HG03139 (cell line): ENCODE results near the gene F7.

Source experiments
- ATAC-seq: cut with Tn5 transposase; IDR thresholded peaks from one replicate; pipeline ENCODE4 v1.9.1; 2021; ENCODE audit not compliant: unreplicated experiment

F7 gene

GRCh38 chr13:113129921-113130750 is 24.5 kb downstream of the F7 start:
- no peak for ATAC-seq

GRCh38 chr13:113135281-113135760 is 29.7 kb downstream of the F7 start:
- no peak for ATAC-seq

- ATAC-seq, result no peak
Observed at GRCh38 chr13:113137691-113138298, 32.2 kb downstream of the F7 start.

- no peak for ATAC-seq
Observed at GRCh38 chr13:113138792-113139551, 33.4 kb downstream of the F7 start.

- no peak for ATAC-seq
Observed at GRCh38 chr13:113139577-113139976, 34.0 kb downstream of the F7 start.

GRCh38 chr13:113140677-113141600 is 35.3 kb downstream of the F7 start:
- ATAC-seq, result no peak

- no peak for ATAC-seq
Observed at GRCh38 chr13:113141601-113141970, 36.0 kb downstream of the F7 start.

- no peak for ATAC-seq
Observed at GRCh38 chr13:113142876-113143275, 37.3 kb downstream of the F7 start.

- no peak for ATAC-seq
Observed at GRCh38 chr13:113143466-113144254, 38.1 kb downstream of the F7 start.

GRCh38 chr13:113144255-113144629 is 38.7 kb downstream of the F7 start:
- ATAC-seq, result no peak

GRCh38 chr13:113145496-113145895 is 39.9 kb downstream of the F7 start:
- ATAC-seq, result no peak

GRCh38 chr13:113145911-113146598 is 40.5 kb downstream of the F7 start:
- ATAC-seq, result no peak

GRCh38 chr13:113146750-113147149 is 41.2 kb downstream of the F7 start:
- ATAC-seq, result no peak

GRCh38 chr13:113147206-113147605 is 41.6 kb downstream of the F7 start:
- no peak for ATAC-seq

- ATAC-seq, result no peak
Observed at GRCh38 chr13:113148407-113148806, 42.8 kb downstream of the F7 start.

- ATAC-seq, result no peak
Observed at GRCh38 chr13:113148940-113149503, 43.4 kb downstream of the F7 start.

GRCh38 chr13:113149711-113150549 is 44.3 kb downstream of the F7 start:
- ATAC-seq, result no peak
